ENCODE measurements around the gene TTC23L.

- TF ChIP-seq CTCF (conservative IDR thresholded peaks at IDR 0.05): no peak
- TF ChIP-seq ZFX (IDR thresholded peaks at IDR 0.05): no peak
Measured at GRCh38 chr5:34886392-34887119, 47.6 kb downstream of the TTC23L start.
